K562 (cell line): ENCODE results near the gene CLCNKB. TPM values are rescaled to one million over a fixed set of nuclear protein-coding genes. Genes with fewer than 3 reads are reported as not detected.

ENCODE experiments used
- CTCFL ChIP-seq: IDR thresholded peaks from 2 replicates; pipeline ENCODE4 v1.6.1; 2011; ENCODE audit warnings: borderline replicate concordance, low read depth, mild to moderate bottlenecking, moderate library complexity, low read length; ENCODE audit not compliant: insufficient read depth, poor library complexity, severe bottlenecking
- DNMT1 ChIP-seq: fragments of 450-650 bp; IDR thresholded peaks from 2 replicates; pipeline ENCODE4 v1.6.1; 2016; ENCODE audit warnings: antibody characterized with exemption, mild to moderate bottlenecking
- E2F6 ChIP-seq, 2 experiments: IDR thresholded peaks; 2 replicates each; pipeline ENCODE4 v1.6.1; 2011; ENCODE audit warnings: borderline replicate concordance in 1 of 2, control low read depth in 1 of 2, low read depth in 1 of 2, low read length in 1 of 2, mild to moderate bottlenecking in 1 of 2, mixed read lengths in 1 of 2, moderate library complexity in 1 of 2; ENCODE audit not compliant: insufficient read depth in 1 of 2, insufficient read length in 1 of 2, poor library complexity in 1 of 2, severe bottlenecking in 1 of 2; ENCODE audit errors: extremely low read depth in 1 of 2
- IRF2 ChIP-seq: sonication (generic); formaldehyde crosslinking; IDR thresholded peaks from 2 replicates; pipeline ENCODE4 v1.8.1; 2022; ENCODE audit warnings: mild to moderate bottlenecking, missing genetic modification reagents
- KAT8 ChIP-seq: fragments of 450-650 bp; IDR thresholded peaks from 2 replicates; pipeline ENCODE4 v1.6.1; 2016; ENCODE audit warnings: low read depth, mild to moderate bottlenecking
- MEF2D ChIP-seq: conservative IDR thresholded peaks from 2 replicates; pipeline ENCODE4 v1.6.1; 2016; ENCODE audit warnings: low read depth, missing genetic modification characterization, missing compliant biosample characterization
- MEIS2 ChIP-seq: fragments of 450-650 bp; IDR thresholded peaks from 2 replicates; pipeline ENCODE4 v1.6.1; 2014; ENCODE audit warnings: mild to moderate bottlenecking; ENCODE audit not compliant: partially characterized antibody
- NFXL1 ChIP-seq: fragments of 450-650 bp; formaldehyde crosslinking; IDR thresholded peaks from 2 replicates; pipeline ENCODE4 v1.4.0; 2021; ENCODE audit warnings: mild to moderate bottlenecking
- NR3C1 ChIP-seq: sonication (generic); formaldehyde crosslinking; IDR thresholded peaks from 2 replicates; pipeline ENCODE4 v1.8.1; 2022; ENCODE audit warnings: missing genetic modification reagents
- PRDM10 ChIP-seq: fragments of 450-650 bp; IDR thresholded peaks from 2 replicates; pipeline ENCODE4 v1.6.1; 2018; ENCODE audit not compliant: partially characterized antibody
- RAD51 ChIP-seq: fragments of 450-650 bp; IDR thresholded peaks from 2 replicates; pipeline ENCODE4 v1.7.1; 2016; ENCODE audit warnings: low read depth, mild to moderate bottlenecking, borderline replicate concordance
- RBM17 ChIP-seq: fragments of 200-400 bp; formaldehyde crosslinking; IDR thresholded peaks from 2 replicates; pipeline ENCODE4 v1.6.1; 2017; ENCODE audit warnings: low read depth, mild to moderate bottlenecking, low read length, borderline replicate concordance
- TFAP4 ChIP-seq: sonication (generic); formaldehyde crosslinking; IDR thresholded peaks from 2 replicates; pipeline ENCODE4 v1.8.0; 2022; ENCODE audit warnings: missing genetic modification reagents, mild to moderate bottlenecking, moderate library complexity, borderline replicate concordance
- TGIF2 ChIP-seq: sonication (generic); formaldehyde crosslinking; IDR thresholded peaks from 2 replicates; pipeline ENCODE4 v1.8.1; 2022; ENCODE audit warnings: mild to moderate bottlenecking, missing genetic modification reagents, moderate library complexity
- THRAP3 ChIP-seq: fragments of 450-650 bp; IDR thresholded peaks from 2 replicates; pipeline ENCODE4 v1.6.1; 2016; ENCODE audit warnings: mild to moderate bottlenecking, inconsistent platforms, borderline replicate concordance
- TOE1 ChIP-seq, 2 experiments: fragments of 450-650 bp in 1 of 2; sonication (generic) in 1 of 2; formaldehyde crosslinking in 1 of 2; IDR thresholded peaks; 2 replicates each; pipeline versions ENCODE4 v1.7.1 to v1.8.0; 2016 to 2022; ENCODE audit warnings: borderline replicate concordance in 2 of 2, mild to moderate bottlenecking in 2 of 2, antibody characterized with exemption in 1 of 2, inconsistent platforms in 1 of 2, low read depth in 1 of 2, missing genetic modification reagents in 1 of 2, moderate library complexity in 1 of 2
- ZNF830 ChIP-seq: fragments of 250-450 bp; sonication (Bioruptor Pico); IDR thresholded peaks from 2 replicates; pipeline ENCODE4 v1.5.0; 2021; ENCODE audit warnings: mild to moderate bottlenecking
- polyA plus RNA-seq, 8 experiments: library from polyadenylated mRNA; depleted of rRNA in 4 of 8; stranded (reverse) in 5 of 8; unstranded in 3 of 8; fragments of >200 nt; fragmentation: Nextera tagmentation in 2 of 8; fragmentation: Illumina TruSeq in 1 of 8; extraction: Ambion mirVana in 2 of 8; extraction: Trizol in 1 of 8; gene quantifications; 2 replicates each; pipeline versions ENCODE4 v1.2.1 to v1.2.3, GENCODE V29; 2011 to 2014; ENCODE audit warnings: inconsistent platforms in 1 of 8, missing spikeins in 1 of 8
- total RNA-seq, 7 experiments: library from RNA; depleted of rRNA in 6 of 7; stranded (reverse); fragments of >200 nt in 6 of 7; fragmentation: Illumina TruSeq in 2 of 7; extraction: Trizol in 2 of 7; gene quantifications; 2 replicates each; pipeline versions ENCODE4 v1.2.1 to v1.2.3, GENCODE V29; 2011 to 2021; ENCODE audit warnings: low replicate concordance in 1 of 7

CLCNKB gene
- total and polyA plus RNA-seq, 9 of the 15 experiments (the other 6 are each of a cell fraction or from before 2014, with no cell fraction given): 0.08 to 1.7 (median 0.64) TPM

GRCh38 chr1:16055613-16056520, 12.3 kb downstream of the CLCNKB start (continued):
- TF ChIP-seq CTCFL (no peak), MEIS2 (no peak), TOE1 (IDR thresholded peaks at IDR 0.05; ENCODE audit: borderline replicate concordance) (peak; percentile 61; the same call in 1 of the 2 replicates), TOE1 (CRISPR knock-in tag; IDR thresholded peaks at IDR 0.05; ENCODE audit: borderline replicate concordance, low read depth) (peak; percentile 84; the same call in 1 of the 2 replicates), TFAP4 (peak; percentile 64; the same call in 1 of the 2 replicates), DNMT1 (0 out of 2 replicates have a peak, but pooled peaks have one; percentile 92), ZNF830 (CRISPR knock-in tag) (no peak), MEF2D (tag) (no peak), NR3C1 (CRISPR knock-in tag) (no peak), PRDM10 (no peak), NFXL1 (CRISPR knock-in tag) (no peak), TGIF2 (CRISPR knock-in tag) (no peak), THRAP3 (peak; percentile 79; the same call in 1 of the 2 replicates), KAT8 (no peak), RBM17 (no peak), IRF2 (no peak), RAD51 (0 out of 2 replicates have a peak, but pooled peaks have one; percentile 17), E2F6 (IDR thresholded peaks at IDR 0.05; ENCODE audit: borderline replicate concordance in 1 of 2, extremely low read depth in 1 of 2, insufficient read depth in 1 of 2, insufficient read length in 1 of 2, low read depth in 1 of 2, low read length in 1 of 2, poor library complexity in 1 of 2, severe bottlenecking in 1 of 2) (peak in 1 of 2 experiments; percentile 23)
